IMR-90 (cell line): ENCODE results near the gene IFITM10. TPM values are rescaled to one million over a fixed set of nuclear protein-coding genes. Genes with fewer than 3 reads are reported as not detected.
A peak's percentile ranks its signal among the peaks of the same experiment; 100 is the strongest.

ENCODE experiments used
- ATAC-seq: fragments of 200-7000 bp; cut with Tn5 transposase; 2 replicates; pipeline ENCODE4 v1.9.1; 2020; ENCODE audit warnings: low read depth, mild to moderate bottlenecking, moderate library complexity
- BruUV-seq: library from RNA; stranded (reverse); fragments of 400-500 nt; replicated peaks from 2 replicates; lab custom pipeline; 2021; lab: Mats Ljungman, UMichigan
- CTCF ChIA-PET: fragments of 300-600 bp; formaldehyde crosslinking; extraction: SDS; loops from one replicate; lab custom pipeline; 2021; ENCODE audit warnings: antibody characterized with exemption; lab: Yijun Ruan, JAX
- POLR2A ChIA-PET: fragments of 300-600 bp; sonication (Branson Sonifier 250); formaldehyde crosslinking; loops from one replicate; lab custom pipeline; 2022; ENCODE audit warnings: antibody characterized with exemption; ENCODE audit not compliant: unreplicated experiment; lab: Charles Lee
- DNase-seq: peaks from one replicate; pipeline ENCODE4 v3.0.0; 2013
- H2AFZ ChIP-seq: replicated peaks from 2 replicates; pipeline ENCODE3; 2013; ENCODE audit warnings: low read length, mild to moderate bottlenecking; ENCODE audit not compliant: poor library complexity
- H2AK5ac ChIP-seq: 2 replicates; pipeline ENCODE4 v1.6.1; 2013; ENCODE audit warnings: low read depth, low read length, inconsistent platforms
- H2AK9ac ChIP-seq: replicated peaks from 2 replicates; pipeline ENCODE3; 2013; ENCODE audit warnings: mild to moderate bottlenecking, low read depth, low read length, moderate library complexity; ENCODE audit not compliant: poor library complexity
- H2BK120ac ChIP-seq: 2 replicates; pipeline ENCODE4 v1.6.1; 2013; ENCODE audit warnings: low read depth, low read length, inconsistent platforms
- H2BK15ac ChIP-seq: 3 replicates; pipeline ENCODE4 v1.6.1; 2013; ENCODE audit warnings: low read depth, low read length, inconsistent platforms
- H2BK20ac ChIP-seq: 2 replicates; pipeline ENCODE4 v1.6.1; 2013; ENCODE audit warnings: low read depth, mild to moderate bottlenecking, inconsistent platforms, low read length, moderate library complexity
- H2BK5ac ChIP-seq: 2 replicates; pipeline ENCODE4 v1.6.1; 2013; ENCODE audit warnings: mild to moderate bottlenecking, low read depth, low read length, inconsistent platforms; ENCODE audit not compliant: poor library complexity, severe bottlenecking
- H3K14ac ChIP-seq: replicated peaks from 2 replicates; pipeline ENCODE4 v1.6.1; 2013; ENCODE audit warnings: low read depth, low read length, inconsistent platforms
- H3K18ac ChIP-seq: 2 replicates; pipeline ENCODE4 v1.6.1; 2013; ENCODE audit warnings: low read depth, low read length, control low read depth
- H3K23ac ChIP-seq: 2 replicates; pipeline ENCODE4 v1.6.1; 2013; ENCODE audit warnings: low read depth, low read length, inconsistent platforms
- H3K27ac ChIP-seq: 2 replicates; pipeline ENCODE4 v1.5.1; 2013; ENCODE audit warnings: mild to moderate bottlenecking, control low read depth, low read length; ENCODE audit not compliant: insufficient read depth
- H3K27me3 ChIP-seq: 2 replicates; pipeline ENCODE4 v1.6.1; 2013; ENCODE audit warnings: low read length; ENCODE audit not compliant: control insufficient read depth, insufficient read depth
- H3K36me3 ChIP-seq: 2 replicates; pipeline ENCODE4 v1.6.1; 2013; ENCODE audit warnings: low read length, mixed read lengths; ENCODE audit not compliant: control insufficient read depth, insufficient read depth
- H3K4ac ChIP-seq: 2 replicates; pipeline ENCODE4 v1.6.1; 2013; ENCODE audit warnings: low read depth, low read length, inconsistent platforms
- H3K4me1 ChIP-seq: 2 replicates; pipeline ENCODE4 v1.6.1; 2013; ENCODE audit warnings: low read length, mixed read lengths; ENCODE audit not compliant: control insufficient read depth, insufficient read depth
- H3K4me2 ChIP-seq: 2 replicates; pipeline ENCODE4 v1.6.1; 2013; ENCODE audit warnings: low read depth, mild to moderate bottlenecking, control low read depth, low read length, moderate library complexity
- H3K4me3 ChIP-seq: 2 replicates; pipeline ENCODE4 v1.5.1; 2013; ENCODE audit warnings: low read depth, mild to moderate bottlenecking, control low read depth, low read length, moderate library complexity; ENCODE audit not compliant: insufficient read depth
- H3K56ac ChIP-seq: 2 replicates; pipeline ENCODE4 v1.6.1; 2013; ENCODE audit warnings: low read length, inconsistent platforms; ENCODE audit not compliant: insufficient read depth; ENCODE audit errors: extremely low read depth
- H3K79me1 ChIP-seq, 2 experiments: 2 replicates each; pipeline ENCODE4 v1.6.1; 2013; ENCODE audit warnings: low read length in 2 of 2, inconsistent platforms in 1 of 2, low read depth in 1 of 2
- H3K9ac ChIP-seq: 2 replicates; pipeline ENCODE4 v1.6.1; 2013; ENCODE audit warnings: low read depth, low read length, control low read depth
- H3K9me1 ChIP-seq: 2 replicates; pipeline ENCODE4 v1.6.1; 2013; ENCODE audit warnings: low read length, inconsistent platforms; ENCODE audit not compliant: insufficient read depth
- H3K9me3 ChIP-seq: 2 replicates; pipeline ENCODE4 v1.6.1; 2013; ENCODE audit warnings: low read length; ENCODE audit not compliant: control insufficient read depth, insufficient read depth
- H4K20me1 ChIP-seq: 2 replicates; pipeline ENCODE4 v1.6.1; 2013; ENCODE audit warnings: low read length, inconsistent platforms; ENCODE audit not compliant: insufficient read depth
- H4K5ac ChIP-seq: 2 replicates; pipeline ENCODE4 v1.6.1; 2013; ENCODE audit warnings: mild to moderate bottlenecking, low read depth, low read length, control low read depth
- H4K8ac ChIP-seq, 2 experiments: 2 replicates each; pipeline ENCODE4 v1.6.1; 2013; ENCODE audit warnings: low read depth in 2 of 2, low read length in 2 of 2, control low read depth in 1 of 2, inconsistent platforms in 1 of 2
- H4K91ac ChIP-seq: 2 replicates; pipeline ENCODE4 v1.6.1; 2013; ENCODE audit warnings: low read depth, low read length, inconsistent platforms; ENCODE audit not compliant: insufficient read depth
- BHLHE40 ChIP-seq: fragments of 150-350 bp; IDR thresholded peaks from 2 replicates; pipeline ENCODE4 v1.6.1; 2016; ENCODE audit warnings: mild to moderate bottlenecking, low read depth, low read length
- MAFK ChIP-seq: IDR thresholded peaks from 2 replicates; pipeline ENCODE4 v1.6.1; 2012; ENCODE audit warnings: low read depth, low read length, improper control_type of control experiment
- NFE2L2 ChIP-seq: fragments of 150-350 bp; IDR thresholded peaks from 2 replicates; pipeline ENCODE4 v1.6.1; 2016; ENCODE audit warnings: low read depth, mild to moderate bottlenecking, low read length
- SMC3 ChIP-seq: fragments of 150-350 bp; IDR thresholded peaks from 2 replicates; pipeline ENCODE4 v1.6.1; 2016; ENCODE audit warnings: low read depth, mild to moderate bottlenecking, antibody characterized with exemption, low read length, moderate library complexity
- WGBS, 2 experiments: methylation state at CpG; one replicate each; pipeline versions ENCODE4 v1.1.5 to v1.1.7; 2013; ENCODE audit warnings: missing lambda C conversion rate in 2 of 2; ENCODE audit not compliant: insufficient read length in 1 of 2; ENCODE audit errors: extremely low coverage in 2 of 2; 5-methylcytosine and 5-hydroxymethylcytosine counted together
- dilution Hi-C: fragments of 300-500 bp; cut with HindIII; formaldehyde crosslinking; loops from one replicate; pipeline ENCODE4 v1.14.3; 2018; ENCODE audit warnings: low sequenced_read_pairs; ENCODE audit not compliant: unreplicated experiment
- in situ Hi-C: fragments of 300-500 bp; cut with MboI; formaldehyde crosslinking; loops from 3 replicates; pipeline ENCODE4 v1.14.3; 2019; ENCODE audit warnings: low sequenced_read_pairs, inconsistent platforms, mixed read lengths
- intact Hi-C: fragments of 100-400 bp; cut with micrococcal nuclease; formaldehyde crosslinking; loops from 2 replicates; pipeline ENCODE4 v1.10.0; 2022
- polyA plus RNA-seq, 3 experiments: library from polyadenylated mRNA; depleted of rRNA; stranded (reverse); fragments of >200 nt; gene quantifications; 2 replicates each; pipeline ENCODE4 v1.2.3, GENCODE V29; 2012; ENCODE audit warnings: low replicate concordance in 1 of 3
- total RNA-seq: library from RNA; depleted of rRNA; stranded (reverse); fragments of >200 nt; gene quantifications from 2 replicates; pipeline ENCODE4 v1.2.3, GENCODE V29; 2012
- TF ChIP-seq, protein P1 (sequence below): conservative IDR thresholded peaks from 2 replicates; pipeline ENCODE4 v1.5.1; 2012; ENCODE audit warnings: mild to moderate bottlenecking, low read depth, low read length, improper control_type of control experiment

Gene IFITM10
- total and polyA plus RNA-seq, 2 of the 4 experiments (the other 2 are of a cell fraction), result 0.15 to 0.18 TPM

DNA sequence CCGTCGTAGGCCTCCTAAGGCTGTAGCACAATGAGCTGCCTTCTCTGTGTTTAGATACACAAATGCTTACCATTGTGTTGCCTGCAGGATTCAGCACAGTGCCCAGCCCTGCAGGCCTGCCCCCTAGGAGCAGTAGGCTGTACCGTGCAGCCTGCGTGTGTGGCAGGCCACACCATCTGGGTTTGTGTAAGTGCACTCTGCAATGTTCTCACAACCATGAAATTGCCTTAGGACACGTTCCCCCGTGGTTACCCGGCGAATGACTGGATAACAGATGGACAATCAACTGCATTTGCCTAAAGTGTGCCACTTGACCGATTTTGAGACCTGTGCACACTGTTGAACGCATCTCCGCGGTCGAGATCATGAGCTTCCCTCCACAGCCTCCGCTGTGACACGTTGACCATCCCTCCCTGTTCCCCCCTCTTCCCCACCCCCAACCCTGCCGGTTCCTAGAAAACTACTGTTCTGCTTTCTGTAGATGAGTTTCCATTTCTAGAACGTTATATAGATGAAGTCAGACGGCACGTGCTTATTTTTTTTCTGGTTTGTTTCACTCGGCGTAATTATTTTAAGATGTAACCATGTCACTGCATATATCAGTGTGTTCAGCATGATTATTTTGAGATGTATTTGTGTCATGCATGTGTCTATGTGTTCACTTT, 35.5 kb upstream of the IFITM10 start:
- ATAC-seq (no peak), DNase-seq (no peak)
- peaks cover 49% of the 10 kb centered on the region for H3K27me3 ChIP-seq
- intact Hi-C loops, result no loop called here
- ChIA-PET CTCF (no interaction called here), POLR2A (no interaction called here)
- no peak overlapping the region for H3K56ac ChIP-seq
- no peaks in the 10 kb centered on the region; the same call in 1 of the 2 replicates for H4K20me1 ChIP-seq
- no peak overlapping the region for H3K4me2 ChIP-seq
- H2BK120ac ChIP-seq, result no peak overlapping the region
- TF ChIP-seq MAFK (no peak), SMC3 (no peak), BHLHE40 (no peak), NFE2L2 (no peak)
- TF ChIP-seq, protein P1, sequence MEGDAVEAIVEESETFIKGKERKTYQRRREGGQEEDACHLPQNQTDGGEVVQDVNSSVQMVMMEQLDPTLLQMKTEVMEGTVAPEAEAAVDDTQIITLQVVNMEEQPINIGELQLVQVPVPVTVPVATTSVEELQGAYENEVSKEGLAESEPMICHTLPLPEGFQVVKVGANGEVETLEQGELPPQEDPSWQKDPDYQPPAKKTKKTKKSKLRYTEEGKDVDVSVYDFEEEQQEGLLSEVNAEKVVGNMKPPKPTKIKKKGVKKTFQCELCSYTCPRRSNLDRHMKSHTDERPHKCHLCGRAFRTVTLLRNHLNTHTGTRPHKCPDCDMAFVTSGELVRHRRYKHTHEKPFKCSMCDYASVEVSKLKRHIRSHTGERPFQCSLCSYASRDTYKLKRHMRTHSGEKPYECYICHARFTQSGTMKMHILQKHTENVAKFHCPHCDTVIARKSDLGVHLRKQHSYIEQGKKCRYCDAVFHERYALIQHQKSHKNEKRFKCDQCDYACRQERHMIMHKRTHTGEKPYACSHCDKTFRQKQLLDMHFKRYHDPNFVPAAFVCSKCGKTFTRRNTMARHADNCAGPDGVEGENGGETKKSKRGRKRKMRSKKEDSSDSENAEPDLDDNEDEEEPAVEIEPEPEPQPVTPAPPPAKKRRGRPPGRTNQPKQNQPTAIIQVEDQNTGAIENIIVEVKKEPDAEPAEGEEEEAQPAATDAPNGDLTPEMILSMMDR, result no peak
- no peak overlapping the region for H4K5ac ChIP-seq
- no peak overlapping the region for H3K23ac ChIP-seq
- H3K36me3 ChIP-seq, result no peaks in the 10 kb centered on the region
- in situ Hi-C loops, result no loop called here
- no peak overlapping the region for H2BK15ac ChIP-seq
- no peak overlapping the region for H3K4ac ChIP-seq
- H3K9ac ChIP-seq, result no peak overlapping the region
- no peaks in the 10 kb centered on the region for H3K9me1 ChIP-seq
- no TSS peak for BruUV-seq
- no peak overlapping the region for H4K8ac ChIP-seq
- dilution Hi-C loops, result no loop called here
- H2AFZ ChIP-seq, result peak overlapping the region; percentile 18
- H3K18ac ChIP-seq, result no peak overlapping the region
- no peak overlapping the region for H3K4me3 ChIP-seq
- 74% methylated on average over 13 of the region's 21 CpGs; no CpG with 5 or more reads in 1 of the 2 experiments for WGBS, 2 experiments
- no peaks in the 10 kb centered on the region for H3K79me1 ChIP-seq
- no peak overlapping the region for H2BK5ac ChIP-seq
- peaks cover 3% of the 10 kb centered on the region; the same call in 1 of the 2 replicates for H3K4me1 ChIP-seq
- no peak overlapping the region for H4K91ac ChIP-seq
- H2AK5ac ChIP-seq, result no peak overlapping the region
- H2AK9ac ChIP-seq, result no peak overlapping the region
- H3K27ac ChIP-seq, result no peak overlapping the region
- H2BK20ac ChIP-seq, result no peak overlapping the region
- no peaks in the 10 kb centered on the region for H3K9me3 ChIP-seq
- H3K14ac ChIP-seq, result no peak overlapping the region
